Amniotic epithelial cell (primary cell): ENCODE results near the gene SDHB.
A peak's percentile ranks its signal among the peaks of the same experiment; 100 is the strongest.

ENCODE experiments used
- DNase-seq: peaks from one replicate; pipeline ENCODE4 v3.0.0-alpha.2; 2010; ENCODE audit warnings: low read depth

The SDHB gene

GRCh38 chr1:17053685-17054410 is at the start of gene SDHB:
Gene SDHB (minus strand): TSS chr1:17054032. CDS start chr1:17054019, 13 bp downstream.
- peak; percentile 97 for DNase-seq

GRCh38 chr1:17102232-17102631 is 48.4 kb upstream of the SDHB start:
- no peak for DNase-seq

GRCh38 chr1:17101261-17101660 is 47.4 kb upstream of the SDHB start:
- DNase-seq, result no peak

GRCh38 chr1:17099616-17100340 is 45.9 kb upstream of the SDHB start:
- no peak for DNase-seq

- DNase-seq, result no peak
Measured at GRCh38 chr1:17098446-17099317, 44.9 kb upstream of the SDHB start.

GRCh38 chr1:17097787-17098186 is 44.0 kb upstream of the SDHB start:
- DNase-seq, result no peak

GRCh38 chr1:17097147-17097546 is 43.3 kb upstream of the SDHB start:
- DNase-seq, result no peak

GRCh38 chr1:17096584-17096983 is 42.8 kb upstream of the SDHB start:
- DNase-seq, result no peak

- no peak for DNase-seq
Measured at GRCh38 chr1:17095141-17095540, 41.3 kb upstream of the SDHB start.

- DNase-seq, result no peak
Measured at GRCh38 chr1:17094664-17095063, 40.8 kb upstream of the SDHB start.

- no peak for DNase-seq
Measured at GRCh38 chr1:17093822-17094393, 40.1 kb upstream of the SDHB start.

GRCh38 chr1:17091252-17091651 is 37.4 kb upstream of the SDHB start:
- DNase-seq, result peak; percentile 51

- DNase-seq, result no peak
Measured at GRCh38 chr1:17089506-17089905, 35.7 kb upstream of the SDHB start.

GRCh38 chr1:17086751-17087150 is 32.9 kb upstream of the SDHB start:
- no peak for DNase-seq

GRCh38 chr1:17084787-17085186 is 31.0 kb upstream of the SDHB start:
- no peak for DNase-seq

GRCh38 chr1:17082761-17083160 is 28.9 kb upstream of the SDHB start:
- DNase-seq, result no peak

- no peak for DNase-seq
Measured at GRCh38 chr1:17081439-17081838, 27.6 kb upstream of the SDHB start.

GRCh38 chr1:17080880-17081279 is 27.0 kb upstream of the SDHB start:
- DNase-seq, result no peak

GRCh38 chr1:17080085-17080759 is 26.4 kb upstream of the SDHB start:
- no peak for DNase-seq

- no peak for DNase-seq
Measured at GRCh38 chr1:17078991-17079868, 25.4 kb upstream of the SDHB start.
